PFSK-1 (cell line): ENCODE data around the gene PGLYRP1.

Experiments
- FOXP2 ChIP-seq: optimal IDR thresholded peaks from 2 replicates; pipeline ENCODE3; 2011; ENCODE audit warnings: borderline replicate concordance, control low read depth, inconsistent platforms; ENCODE audit not compliant: insufficient read depth; ENCODE audit errors: extremely low read length, extremely low read depth
- POLR2AphosphoS5 ChIP-seq: IDR thresholded peaks from 2 replicates; pipeline ENCODE4 v1.6.1; 2012; ENCODE audit warnings: low read depth, mild to moderate bottlenecking, control low read depth, low read length, moderate library complexity
- REST ChIP-seq, 2 experiments: IDR thresholded peaks; 2 replicates each; pipeline versions ENCODE4 v1.6.1 to v1.8.0; 2011 to 2012; ENCODE audit warnings: low read depth in 2 of 2, low read length in 2 of 2, control low read depth in 1 of 2, inconsistent platforms in 1 of 2, mild to moderate bottlenecking in 1 of 2, moderate library complexity in 1 of 2; ENCODE audit not compliant: insufficient read depth in 1 of 2

GRCh38 chr19:46017095-46017429 is 5.8 kb downstream of the PGLYRP1 start:
- no peak for TF ChIP-seq FOXP2
- no peak for TF ChIP-seq REST (IDR thresholded peaks at IDR 0.05; ENCODE audit: insufficient read depth in 1 of 2, low read depth in 2 of 2, low read length in 2 of 2)
- no peak for TF ChIP-seq POLR2AphosphoS5
